Erythroblast (primary cell): ENCODE measurements around the gene RNF144A.

Source experiments
- GATA1 ChIP-seq: IDR thresholded peaks from 2 replicates; pipeline ENCODE4 v1.6.1; 2011; ENCODE audit warnings: low read depth, mild to moderate bottlenecking, control low read depth, low read length, moderate library complexity
- POLR2A ChIP-seq: IDR thresholded peaks from 2 replicates; pipeline ENCODE4 v1.6.1; 2011; ENCODE audit warnings: mild to moderate bottlenecking, low read length

GRCh38 chr2:7035884-7036283, 118.7 kb downstream of the RNF144A start:
- TF ChIP-seq POLR2A = no peak
- TF ChIP-seq GATA1 = no peak
